Natural killer cell (primary cell): ENCODE measurements around the gene FUT8. TPM values are rescaled to one million over a fixed set of nuclear protein-coding genes. Genes with fewer than 3 reads are reported as not detected.
"Not testable (repeated sequence)": the region's sequence is repeated elsewhere in the genome, so short reads cannot be mapped to it uniquely, and the experiment has no call there.

Source experiments
- ATAC-seq, 3 donors: fragments of 150-1000 bp in 2 of 3; fragments of 200-7000 bp in 1 of 3; cut with Tn5 transposase; 1 replicate in 1 of 3; 2 replicates in 2 of 3; pipeline ENCODE4 v1.10.0; 2021; ENCODE audit warnings: mild to moderate bottlenecking in 2 of 3, moderate library complexity in 2 of 3
- DNase-seq, 2 donors: peaks; one replicate each; pipeline versions ENCODE4 v3.0.0 to v3.0.0-alpha.2; 2013 to 2021; ENCODE audit warnings: mixed read lengths in 1 of 2
- H3K27ac ChIP-seq: one replicate; pipeline ENCODE4 v1.5.1; 2013; ENCODE audit warnings: mild to moderate bottlenecking, low read length
- H3K27me3 ChIP-seq: one replicate; pipeline ENCODE4 v1.6.1; 2013; ENCODE audit warnings: low read length; ENCODE audit not compliant: control insufficient read depth, insufficient read depth
- H3K36me3 ChIP-seq: one replicate; pipeline ENCODE4 v1.6.1; 2013; ENCODE audit warnings: low read length; ENCODE audit not compliant: control insufficient read depth, insufficient read depth
- H3K4me1 ChIP-seq: one replicate; pipeline ENCODE4 v1.6.1; 2013; ENCODE audit warnings: low read length; ENCODE audit not compliant: control insufficient read depth, insufficient read depth
- H3K4me3 ChIP-seq: one replicate; pipeline ENCODE4 v1.5.1; 2013; ENCODE audit warnings: low read length
- H3K9me3 ChIP-seq: one replicate; pipeline ENCODE4 v1.6.1; 2013; ENCODE audit warnings: low read length; ENCODE audit not compliant: control insufficient read depth, insufficient read depth
- H3K27ac Mint-ChIP-seq, 2 donors: one replicate each; pipeline ENCODE4 v1.8.0; 2022; ENCODE audit warnings: mild to moderate bottlenecking in 2 of 2, mixed read lengths in 2 of 2, moderate library complexity in 1 of 2
- H3K27me3 Mint-ChIP-seq, 2 donors: one replicate each; pipeline ENCODE4 v1.8.0; 2022; ENCODE audit warnings: low read depth in 2 of 2, mixed read lengths in 2 of 2
- H3K36me3 Mint-ChIP-seq: one replicate; pipeline ENCODE4 v1.8.0; 2022; ENCODE audit warnings: mixed read lengths
- H3K4me1 Mint-ChIP-seq, 2 donors: one replicate each; pipeline ENCODE4 v1.8.0; 2022; ENCODE audit warnings: mixed read lengths in 2 of 2
- H3K4me3 Mint-ChIP-seq: one replicate; pipeline ENCODE4 v1.8.0; 2022; ENCODE audit warnings: mild to moderate bottlenecking, moderate library complexity, mixed read lengths
- H3K9me3 Mint-ChIP-seq, 2 donors: one replicate each; pipeline ENCODE4 v1.8.0; 2022; ENCODE audit warnings: mixed read lengths in 2 of 2
- CTCF ChIP-seq: fragments of 200-600 bp; IDR thresholded peaks from one replicate; pipeline ENCODE4 v1.8.0; 2022; ENCODE audit warnings: antibody characterized with exemption
- WGBS: methylation state at CpG from one replicate; pipeline ENCODE4 v1.1.7; 2013; ENCODE audit warnings: missing lambda C conversion rate; ENCODE audit not compliant: insufficient coverage; 5-methylcytosine and 5-hydroxymethylcytosine counted together
- intact Hi-C: fragments of 100-400 bp; cut with micrococcal nuclease; formaldehyde crosslinking; loops from one replicate; pipeline ENCODE4 v1.14.2; 2022
- total RNA-seq, 4 donors: library from RNA; stranded (reverse); fragments of 120-200 nt in 1 of 4; gene quantifications; one replicate each; pipeline versions ENCODE4 v1.2.3 to v1.2.4, GENCODE V29; 2013 to 2022

The FUT8 gene
- total RNA-seq, 3 donors from 2014 or later (not counting 1 experiment from before 2014, with no cell fraction given), result 20.7 to 29.2 (median 21.2) TPM

- no peak for TF ChIP-seq CTCF
- Histone ChIP-seq H3K9me3 (no peaks in the 10 kb centered on the region), H3K4me3 (no peak overlapping the region), H3K36me3 (no peaks in the 10 kb centered on the region), H3K27ac (no peak overlapping the region), H3K4me1 (no peaks in the 10 kb centered on the region), H3K27me3 (no peaks in the 10 kb centered on the region)
- H3K27me3 Mint-ChIP-seq, result no peaks in the 10 kb centered on the region
- no peaks in the 10 kb centered on the region for H3K36me3 Mint-ChIP-seq
- intact Hi-C loops, result no loop called here
- no peaks in the 10 kb centered on the region for H3K4me1 Mint-ChIP-seq
- H3K27ac Mint-ChIP-seq, result no peak overlapping the region
- H3K4me3 Mint-ChIP-seq, result no peak overlapping the region
- ATAC-seq, result no peak
- DNase-seq, result no peak
- no peaks in the 10 kb centered on the region for H3K9me3 Mint-ChIP-seq
These were observed 292.3 kb downstream of the FUT8 start for GRCh38 chr14:65704850-65705249.

GRCh38 chr14:65709576-65709975 is 297.0 kb downstream of the FUT8 start:
- Mint-ChIP-seq H3K27ac (no peak overlapping the region), H3K27me3 (no peaks in the 10 kb centered on the region), H3K4me1 (no peaks in the 10 kb centered on the region), H3K4me3 (no peak overlapping the region), H3K36me3 (no peaks in the 10 kb centered on the region), H3K9me3 (no peaks in the 10 kb centered on the region)
- no peak for ATAC-seq
- WGBS, result 84% methylated on average over 5 of the region's 6 CpGs
- intact Hi-C loops, result no loop called here
- H3K4me1 ChIP-seq, result no peaks in the 10 kb centered on the region
- no peak overlapping the region for H3K27ac ChIP-seq
- no peak overlapping the region for H3K4me3 ChIP-seq
- H3K27me3 ChIP-seq, result no peaks in the 10 kb centered on the region
- H3K36me3 ChIP-seq, result no peaks in the 10 kb centered on the region
- no peak for DNase-seq
- no peak for TF ChIP-seq CTCF
- H3K9me3 ChIP-seq, result no peaks in the 10 kb centered on the region

- H3K27me3 Mint-ChIP-seq, H3K27ac Mint-ChIP-seq, H3K36me3 Mint-ChIP-seq, H3K27me3 ChIP-seq, H3K27ac ChIP-seq, H3K4me1 Mint-ChIP-seq, intact Hi-C loops, H3K36me3 ChIP-seq, H3K9me3 Mint-ChIP-seq, H3K4me3 ChIP-seq, H3K9me3 ChIP-seq, H3K4me3 Mint-ChIP-seq, H3K4me1 ChIP-seq, ATAC-seq, DNase-seq: not testable (repeated sequence)
- WGBS, result 97% methylated on average over 30 of the region's 35 CpGs
These were observed 304.3 kb downstream of the FUT8 start for GRCh38 chr14:65716813-65717212.

DNA sequence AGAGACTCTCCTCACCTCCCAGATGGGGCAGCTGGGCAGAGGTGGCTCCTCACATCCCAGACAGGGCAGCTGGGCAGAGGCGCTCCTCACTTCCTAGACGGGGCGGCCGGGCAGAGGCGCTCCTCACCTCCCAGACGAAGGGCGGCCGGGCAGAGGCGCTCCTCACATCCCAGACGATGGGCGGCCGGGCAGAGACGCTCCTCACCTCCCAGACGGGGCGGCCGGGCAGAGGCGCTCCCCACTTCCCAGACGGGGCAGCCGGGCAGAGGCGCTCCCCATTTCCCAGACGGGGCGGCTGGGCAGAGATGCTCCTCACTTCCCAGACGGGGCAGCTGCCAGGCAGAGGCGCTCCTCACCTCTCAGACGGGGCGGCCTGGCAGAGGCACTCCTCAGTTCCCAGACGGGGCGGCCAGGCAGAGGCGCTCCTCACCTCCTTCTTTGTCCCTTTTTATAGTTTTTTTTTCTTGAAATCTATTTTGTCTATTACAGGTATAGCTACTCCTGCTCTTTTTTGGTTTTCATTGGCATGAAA is 304.9 kb downstream of the FUT8 start:
- H3K27ac ChIP-seq, H3K27me3 ChIP-seq, ATAC-seq, H3K4me3 ChIP-seq, H3K4me3 Mint-ChIP-seq, H3K9me3 ChIP-seq, H3K36me3 Mint-ChIP-seq, H3K9me3 Mint-ChIP-seq, H3K27ac Mint-ChIP-seq, H3K4me1 ChIP-seq, intact Hi-C loops, H3K27me3 Mint-ChIP-seq, H3K36me3 ChIP-seq, H3K4me1 Mint-ChIP-seq, DNase-seq: not testable (repeated sequence)
- 98% methylated on average over 29 of the region's 29 CpGs for WGBS

- WGBS, result 100% methylated on average over 1 of the region's 1 CpG
- intact Hi-C loops, result no loop called here
These were observed 306.1 kb downstream of the FUT8 start for GRCh38 chr14:65718629-65719028.

More at GRCh38 chr14:65718629-65719028, 306.1 kb downstream of the FUT8 start:
- Histone ChIP-seq H3K27me3 (no peaks in the 10 kb centered on the region), H3K4me1 (no peaks in the 10 kb centered on the region), H3K9me3 (no peaks in the 10 kb centered on the region), H3K36me3 (no peaks in the 10 kb centered on the region), H3K4me3 (no peak overlapping the region), H3K27ac (no peak overlapping the region)
- ATAC-seq (no peak), DNase-seq (no peak)
- H3K27me3 Mint-ChIP-seq, result no peaks in the 10 kb centered on the region
- peaks cover 4 to 9% of the 10 kb centered on the region in 2 donors for H3K9me3 Mint-ChIP-seq
- no peak overlapping the region for H3K4me3 Mint-ChIP-seq
- no peak for TF ChIP-seq CTCF
- H3K27ac Mint-ChIP-seq, result no peak overlapping the region
- H3K36me3 Mint-ChIP-seq, result peaks cover 8% of the 10 kb centered on the region
- peaks cover 0 to 5% of the 10 kb centered on the region in 2 donors for H3K4me1 Mint-ChIP-seq
